AG08395 (cell line): ENCODE data around the gene CYSRT1.

Experiments
- DNase-seq: peaks from one replicate; pipeline ENCODE4 v3.0.0; 2012; ENCODE audit warnings: mixed read lengths, low spot score

The CYSRT1 gene

DNA sequence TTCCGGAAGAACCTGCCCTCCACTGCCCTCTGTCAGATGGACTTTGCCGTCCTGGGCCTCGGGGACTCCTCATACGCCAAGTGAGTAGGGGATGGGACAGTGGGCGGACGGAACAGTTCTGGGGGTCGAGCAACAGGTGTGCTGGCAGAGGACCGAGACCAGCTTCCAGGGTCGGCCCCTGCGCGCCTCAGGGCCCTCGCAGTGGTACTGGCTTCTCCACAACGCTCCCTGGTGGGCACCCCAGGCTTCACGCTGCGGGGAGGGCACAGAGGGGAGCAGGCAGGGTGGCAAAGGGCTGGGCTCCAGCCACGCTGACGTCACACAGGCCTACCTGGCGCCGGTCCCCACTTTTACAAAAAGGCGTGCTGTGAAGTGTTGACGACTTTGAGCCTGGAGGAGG, 12.5 kb upstream of the CYSRT1 start:
- no peak for DNase-seq

DNA sequence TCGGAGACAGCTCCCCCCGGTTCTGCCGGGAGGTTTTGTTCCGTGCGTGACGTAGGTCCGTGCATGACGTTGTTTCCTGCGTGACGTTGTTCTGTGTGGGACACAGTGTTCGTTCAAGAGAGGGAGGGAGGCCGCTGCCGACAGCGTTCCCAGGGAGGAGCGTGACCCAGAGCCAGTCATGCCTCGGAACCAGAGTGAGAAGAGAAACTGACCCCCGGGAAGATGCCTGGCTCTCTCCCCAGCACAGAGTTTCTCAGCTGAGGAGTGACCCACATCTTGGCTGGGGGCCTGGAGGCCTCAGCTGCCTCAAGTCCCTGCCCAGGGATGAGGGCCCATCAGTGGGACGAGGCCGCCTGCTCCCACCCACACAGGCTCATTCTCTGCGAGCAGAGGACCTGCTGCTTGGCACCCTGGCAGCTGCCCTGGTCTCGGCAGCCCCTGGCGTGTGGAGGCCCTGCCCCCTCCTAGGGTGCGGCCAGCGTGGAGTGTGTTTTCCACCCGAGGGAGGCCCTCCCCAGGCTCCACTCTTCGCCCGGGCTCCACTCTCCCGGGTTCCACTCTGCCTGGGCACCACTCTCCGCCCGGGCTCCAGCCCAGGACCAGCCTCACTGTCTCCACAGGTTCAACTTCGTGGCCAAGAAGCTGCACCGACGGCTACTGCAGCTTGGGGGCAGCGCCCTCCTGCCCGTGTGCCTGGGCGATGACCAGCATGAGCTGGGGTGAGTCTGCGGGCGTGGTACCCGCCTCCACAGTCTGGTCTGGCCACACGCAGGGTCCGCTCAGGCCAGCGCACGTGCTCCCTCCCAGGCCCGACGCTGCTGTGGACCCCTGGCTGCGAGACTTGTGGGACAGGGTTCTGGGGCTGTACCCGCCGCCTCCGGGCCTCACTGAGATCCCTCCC, 11.6 kb upstream of the CYSRT1 start:
- no peak for DNase-seq

DNA sequence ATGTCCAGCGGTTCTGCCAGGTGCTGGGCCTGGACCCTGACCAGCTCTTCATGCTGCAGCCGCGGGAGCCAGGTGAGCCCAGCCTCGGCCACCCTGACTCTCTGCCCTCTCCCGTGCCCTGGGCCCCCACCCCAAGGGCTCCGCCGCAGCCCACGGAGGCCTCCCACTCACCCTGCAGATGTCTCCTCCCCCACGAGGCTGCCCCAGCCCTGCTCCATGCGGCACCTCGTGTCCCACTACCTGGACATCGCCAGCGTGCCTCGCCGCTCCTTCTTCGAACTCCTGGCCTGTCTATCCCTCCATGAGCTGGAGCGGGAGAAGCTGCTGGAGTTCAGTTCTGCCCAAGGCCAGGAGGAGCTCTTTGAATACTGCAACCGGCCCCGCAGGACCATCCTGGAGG, 10.4 kb upstream of the CYSRT1 start:
- DNase-seq: no peak

DNA sequence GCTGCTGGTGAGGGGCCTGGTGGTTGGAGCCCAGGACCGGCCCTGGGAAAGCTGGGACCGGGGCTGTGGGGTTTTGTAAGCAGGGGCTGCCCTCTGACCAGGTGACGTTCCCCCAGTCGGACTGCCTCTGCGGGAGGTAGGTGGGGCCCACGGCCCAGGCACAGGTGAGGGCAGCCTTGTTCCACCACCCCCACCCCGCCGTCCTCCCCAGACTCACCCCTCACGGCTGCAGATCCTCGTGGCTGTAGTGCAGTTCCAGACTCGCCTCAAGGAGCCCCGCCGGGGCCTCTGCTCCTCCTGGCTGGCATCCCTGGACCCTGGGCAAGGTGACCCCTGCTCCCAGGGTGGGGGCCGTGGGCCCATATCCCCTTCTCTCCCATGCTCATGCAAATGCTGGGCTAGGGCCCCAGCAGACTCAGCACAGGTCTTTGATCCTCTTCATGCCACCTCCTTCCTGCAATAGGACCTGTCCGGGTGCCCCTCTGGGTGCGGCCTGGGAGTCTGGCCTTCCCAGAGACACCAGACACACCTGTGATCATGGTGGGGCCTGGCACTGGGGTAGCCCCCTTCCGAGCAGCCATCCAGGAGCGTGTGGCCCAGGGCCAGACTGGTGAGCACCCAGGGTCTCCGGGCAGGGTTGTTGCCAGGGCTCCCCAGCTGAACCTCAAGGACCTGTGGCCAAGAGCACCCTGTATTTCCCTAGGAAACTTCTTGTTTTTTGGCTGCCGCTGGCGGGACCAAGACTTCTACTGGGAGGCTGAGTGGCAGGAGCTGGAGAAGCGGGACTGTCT, 9.6 kb upstream of the CYSRT1 start:
- no peak for DNase-seq

DNA sequence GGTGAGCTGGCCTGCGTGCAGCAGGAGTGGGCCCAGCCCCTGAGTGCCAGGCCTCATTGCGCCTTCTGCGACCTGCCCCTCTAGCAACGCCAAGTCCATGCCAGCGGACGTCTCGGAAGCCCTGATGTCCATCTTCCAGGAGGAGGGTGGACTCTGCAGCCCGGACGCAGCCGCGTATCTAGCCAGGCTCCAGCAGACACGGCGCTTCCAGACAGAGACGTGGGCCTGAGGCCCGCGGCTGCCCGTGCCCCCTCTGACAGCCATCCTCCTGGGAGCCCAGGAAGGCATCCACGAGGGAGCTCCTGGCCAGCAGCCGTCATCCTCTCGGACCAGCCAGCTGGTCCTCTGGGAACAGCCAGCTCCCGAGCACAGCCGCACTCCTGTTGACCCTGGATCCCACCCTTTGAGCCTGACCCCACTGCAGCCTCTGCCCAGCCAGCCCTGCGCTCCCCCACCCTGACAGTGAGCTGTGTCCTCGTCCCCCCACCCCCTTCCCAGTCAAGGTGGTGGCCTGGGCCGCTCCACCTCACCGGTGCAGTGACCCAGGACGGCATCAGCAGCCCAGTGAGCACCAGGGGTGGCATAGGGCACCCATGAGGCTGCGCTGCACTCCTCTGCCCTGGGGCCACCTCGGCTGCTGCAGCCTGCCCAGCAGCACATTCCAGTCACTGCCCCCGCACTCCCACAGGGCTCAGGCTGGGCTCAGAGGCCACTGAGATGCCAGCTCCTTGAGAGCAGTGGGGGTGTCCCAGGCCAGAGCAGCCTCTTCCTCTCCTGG, 8.6 kb upstream of the CYSRT1 start:
- DNase-seq: no peak

DNA sequence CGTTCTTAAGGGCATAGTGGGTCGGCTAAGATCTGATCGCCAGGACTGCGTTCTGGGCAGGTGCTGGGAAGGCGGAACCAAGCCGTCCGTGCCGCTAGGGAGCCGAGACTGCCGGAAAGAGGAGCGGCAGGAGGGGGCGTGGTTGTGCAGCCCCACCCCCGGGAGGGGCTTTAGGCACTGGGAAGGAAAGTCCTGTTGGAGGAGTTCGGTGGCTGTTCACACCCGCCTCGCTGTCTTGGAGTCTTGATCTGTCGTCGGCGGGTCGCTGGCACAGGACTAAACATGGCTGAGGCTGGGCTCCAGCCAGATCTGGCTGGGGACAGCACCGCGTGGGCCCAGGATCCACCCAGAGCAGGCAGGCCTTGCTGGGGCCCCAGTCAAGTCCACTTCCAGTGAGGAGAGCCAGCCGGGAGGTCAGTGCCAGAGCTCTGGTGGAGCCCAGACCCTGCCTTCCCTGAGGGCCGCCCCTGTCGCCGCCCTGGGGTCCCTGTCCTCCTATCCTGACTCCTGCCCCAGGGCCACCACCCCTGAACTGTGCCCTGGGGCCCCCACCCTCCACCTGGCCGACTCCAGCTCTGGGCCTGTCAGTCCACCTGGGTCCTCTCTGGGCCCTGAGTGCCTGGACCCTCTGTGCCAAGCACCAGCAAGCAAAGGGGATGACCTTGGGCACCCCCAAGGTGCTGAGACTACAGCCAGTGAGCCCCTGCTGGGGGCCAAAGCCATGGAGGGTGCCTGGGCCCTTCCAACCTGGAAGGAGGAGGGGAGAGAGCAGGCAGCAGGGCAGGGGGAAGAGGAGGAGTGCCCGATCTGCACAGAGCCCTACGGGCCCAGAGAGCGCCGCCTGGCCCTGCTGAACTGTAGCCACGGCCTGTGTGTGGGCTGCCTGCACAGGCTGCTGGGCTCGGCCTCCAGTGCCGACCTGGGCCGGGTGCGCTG, 7.4 kb upstream of the CYSRT1 start:
- DNase-seq: peak; percentile 72

DNA sequence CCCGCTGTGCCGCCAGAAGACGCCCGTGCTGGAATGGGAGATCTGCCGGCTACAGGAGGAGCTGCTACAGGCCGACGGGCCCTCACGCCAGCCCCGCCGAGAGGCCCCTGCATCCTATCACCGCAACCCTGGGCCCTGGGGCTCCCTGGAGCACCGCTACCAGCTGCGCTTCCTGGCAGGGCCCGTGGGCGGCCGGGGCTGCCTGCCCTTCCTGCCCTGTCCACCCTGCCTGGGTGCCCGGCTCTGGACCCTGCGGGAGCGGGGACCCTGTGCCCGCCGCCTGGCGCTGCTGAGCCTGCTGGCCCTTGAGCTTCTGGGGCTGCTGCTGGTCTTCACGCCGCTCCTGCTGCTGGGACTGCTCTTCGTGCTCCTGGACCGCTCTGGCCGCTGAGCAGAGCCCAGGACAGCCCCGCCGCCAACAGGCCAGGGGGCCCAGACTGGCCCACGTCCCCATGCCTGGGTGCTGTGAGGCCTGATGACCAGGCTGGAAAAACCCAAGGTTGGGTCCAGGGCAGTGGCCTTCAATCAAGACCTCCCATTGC, 6.7 kb upstream of the CYSRT1 start:
- no peak for DNase-seq

DNA sequence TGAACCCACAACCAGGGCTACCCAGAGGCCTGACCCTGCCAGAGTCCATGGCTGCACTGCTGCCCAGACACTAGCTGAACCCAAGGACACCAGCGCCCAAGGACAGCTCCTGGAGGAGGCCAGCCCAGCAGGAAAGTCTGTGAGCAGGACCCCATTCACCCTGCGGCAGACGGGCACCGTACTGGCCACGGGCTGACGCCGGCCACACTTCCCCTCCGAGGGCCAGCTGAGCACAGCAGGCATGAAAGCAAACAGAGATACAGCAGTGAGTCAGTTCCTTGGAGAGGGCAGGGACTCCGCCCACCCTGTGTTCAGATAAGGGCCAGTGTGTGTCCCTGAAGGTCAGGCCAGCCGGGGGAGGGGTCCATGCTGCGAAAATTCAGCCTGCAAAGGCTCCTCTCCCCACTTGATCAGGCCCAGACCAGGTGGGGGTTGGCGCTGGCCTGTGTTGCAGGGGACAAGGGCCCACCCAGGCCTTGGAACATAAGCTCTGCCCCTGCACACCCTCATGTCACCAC, 6.2 kb upstream of the CYSRT1 start:
- DNase-seq: no peak

DNA sequence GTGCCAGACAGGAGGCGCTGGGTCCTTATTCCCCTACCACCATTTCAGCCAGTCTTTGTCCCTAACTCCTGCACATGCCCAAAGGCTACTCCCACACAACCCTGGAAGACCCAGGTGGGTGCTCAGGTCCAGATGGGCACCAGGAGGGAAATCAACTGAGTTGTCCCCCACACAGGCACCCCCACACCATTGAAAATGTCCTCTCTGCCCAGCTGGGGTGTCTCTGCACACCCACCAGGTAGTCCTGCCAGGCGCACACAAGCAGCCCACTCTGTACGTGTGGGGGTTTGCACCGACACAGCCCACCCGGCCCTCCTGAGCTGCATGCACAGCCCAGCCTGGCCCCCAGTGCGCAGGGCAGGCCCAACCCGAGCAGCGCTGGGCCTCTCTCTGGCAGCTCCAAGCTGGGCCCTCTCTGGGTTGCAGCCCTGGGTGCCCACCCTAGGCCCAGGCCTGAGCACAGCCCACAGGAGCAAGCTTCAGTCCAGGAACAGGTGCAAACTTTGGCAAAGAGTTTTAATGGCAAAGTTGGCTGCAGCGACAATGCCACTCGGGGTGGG, 5.1 kb upstream of the CYSRT1 start:
- no peak for DNase-seq

DNA sequence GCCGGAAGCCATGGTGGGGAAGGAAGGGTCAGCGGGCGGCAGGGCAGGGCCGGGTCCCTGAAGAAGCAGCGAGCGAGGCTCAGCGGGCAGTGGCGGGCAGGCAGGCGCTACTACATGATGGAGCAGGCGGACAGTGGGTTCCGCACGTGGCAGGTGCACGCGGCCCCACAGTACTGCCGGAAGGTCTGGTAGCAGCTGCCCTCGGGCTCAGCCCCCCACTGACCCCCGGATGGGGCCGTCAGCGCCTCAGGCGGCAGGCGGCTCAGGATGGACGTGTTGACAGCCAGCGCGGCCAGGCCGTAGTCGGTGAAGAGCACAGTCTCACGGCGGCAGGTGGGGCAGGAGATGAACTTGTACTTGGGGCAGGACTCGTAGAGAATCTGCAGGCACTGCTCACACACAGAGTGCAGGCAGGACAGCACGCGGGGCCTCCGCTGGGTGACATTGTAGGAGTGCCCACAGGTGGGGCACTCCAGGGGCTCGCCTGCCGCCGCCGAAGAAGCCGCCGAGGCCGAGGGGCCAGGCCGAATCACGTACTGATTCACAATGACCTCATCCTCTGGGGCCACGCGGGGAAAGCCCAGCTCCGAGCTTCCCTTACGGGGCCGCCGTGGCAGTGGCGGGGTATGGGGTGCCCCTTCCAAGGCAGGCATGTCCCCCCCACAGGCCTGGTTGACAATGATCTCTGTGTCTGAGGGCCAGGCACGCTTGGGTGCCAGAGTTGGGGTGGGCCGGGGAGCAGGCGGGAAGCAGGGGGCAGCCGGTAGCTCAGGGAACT, 4.5 kb upstream of the CYSRT1 start:
- DNase-seq: no peak

DNA sequence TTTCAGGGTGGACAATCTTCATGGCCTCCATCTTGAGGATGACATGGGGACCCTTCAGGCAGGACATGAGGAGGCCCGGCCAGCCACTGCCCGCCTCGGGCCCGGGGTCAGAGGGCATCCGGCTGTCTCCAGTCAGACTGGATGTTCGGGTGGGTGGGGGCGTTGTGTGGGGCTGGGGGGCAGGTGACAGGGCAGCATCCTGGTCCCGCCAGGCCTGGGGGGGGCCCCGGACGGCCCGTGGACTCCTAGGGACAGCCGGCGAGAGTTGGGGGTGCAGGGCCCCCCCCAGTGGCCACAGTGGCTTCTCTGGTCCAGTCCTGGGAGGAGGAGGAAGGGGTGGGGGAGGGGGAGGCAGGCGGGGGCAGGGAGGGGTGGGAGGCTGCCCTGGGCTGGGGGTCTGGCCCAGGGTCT, 3.9 kb upstream of the CYSRT1 start:
- DNase-seq: no peak

DNA sequence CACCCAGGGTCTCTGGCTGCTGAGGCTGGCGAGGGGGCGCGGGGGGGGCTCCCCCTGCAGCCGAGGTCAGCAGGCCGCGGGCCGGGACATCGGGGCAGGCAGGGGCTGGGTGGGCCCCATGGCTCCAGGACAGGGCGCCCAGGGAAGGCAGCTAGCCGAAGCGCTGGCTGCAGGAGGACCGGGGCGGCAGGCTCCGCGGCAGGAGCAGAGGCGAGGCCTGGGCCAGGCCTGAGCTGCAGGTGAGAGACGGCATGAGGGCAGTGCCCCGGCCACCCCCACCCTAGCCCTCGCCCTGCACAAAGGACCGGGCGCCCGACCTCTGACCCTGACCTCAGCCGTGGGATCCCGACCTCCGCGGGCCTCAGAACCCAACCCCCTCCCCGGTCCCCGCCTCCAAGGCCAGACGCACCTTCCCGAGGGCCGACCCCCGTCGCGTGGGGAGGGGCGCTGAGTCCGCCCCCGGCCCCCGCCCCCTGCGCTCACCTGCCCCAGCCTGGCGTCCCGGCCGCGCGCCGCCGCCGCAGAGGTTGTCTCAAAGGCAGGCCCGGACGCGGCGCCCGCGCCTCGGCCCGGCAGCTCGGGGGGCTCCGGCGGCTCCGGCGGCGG, 3.4 kb upstream of the CYSRT1 start:
- DNase-seq: no peak

DNA sequence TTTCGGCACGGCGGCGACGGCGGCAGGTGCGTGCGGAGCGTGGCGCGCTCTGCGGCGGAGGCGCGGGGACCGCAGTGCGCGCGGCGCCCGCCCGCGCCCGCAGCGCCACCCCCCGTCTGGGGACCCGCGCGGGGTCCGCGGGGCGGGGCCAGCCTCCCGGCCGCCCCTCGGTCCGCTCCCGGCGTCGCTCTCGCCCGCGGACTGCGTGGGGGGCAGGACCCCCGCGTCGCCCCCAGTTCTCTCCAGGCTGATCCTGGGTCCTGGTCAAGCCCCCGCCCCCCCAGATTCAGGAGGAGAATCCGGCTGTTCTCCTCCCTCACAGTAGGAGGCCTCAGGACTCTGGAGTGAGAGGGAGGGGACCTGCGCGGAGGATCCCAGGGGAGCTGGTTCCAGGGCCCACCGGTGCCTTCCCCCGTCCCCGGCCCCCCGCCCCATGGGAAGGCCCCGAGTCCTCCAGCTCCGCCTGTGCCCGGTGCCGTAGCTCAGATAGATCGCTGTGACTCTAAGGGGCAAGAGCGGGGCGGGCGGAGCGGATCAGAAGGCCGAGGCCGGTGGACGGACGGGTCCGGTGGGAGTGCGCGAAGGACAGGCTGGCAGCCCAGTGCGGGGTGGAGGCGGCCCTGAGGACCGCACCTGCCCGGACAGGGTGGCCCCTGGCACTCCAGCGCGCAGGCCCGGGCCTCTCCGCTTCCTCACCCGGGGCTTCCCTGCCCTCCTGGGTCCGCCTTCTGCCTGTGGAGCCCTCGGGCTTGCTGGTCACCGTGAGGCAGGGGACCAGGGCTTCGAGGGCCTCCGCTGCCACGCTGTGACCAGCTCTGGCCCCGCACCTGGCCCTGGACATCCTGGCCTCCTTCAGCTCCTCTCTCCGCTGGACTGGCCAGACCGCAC, 2.5 kb upstream of the CYSRT1 start, which contains the start of gene RNF208:
Gene RNF208, minus strand, starts transcription at position 51 of the 888 bp plus-strand sequence. CDS start 1,028 bp downstream, outside the sequence.
- DNase-seq: no peak

DNA sequence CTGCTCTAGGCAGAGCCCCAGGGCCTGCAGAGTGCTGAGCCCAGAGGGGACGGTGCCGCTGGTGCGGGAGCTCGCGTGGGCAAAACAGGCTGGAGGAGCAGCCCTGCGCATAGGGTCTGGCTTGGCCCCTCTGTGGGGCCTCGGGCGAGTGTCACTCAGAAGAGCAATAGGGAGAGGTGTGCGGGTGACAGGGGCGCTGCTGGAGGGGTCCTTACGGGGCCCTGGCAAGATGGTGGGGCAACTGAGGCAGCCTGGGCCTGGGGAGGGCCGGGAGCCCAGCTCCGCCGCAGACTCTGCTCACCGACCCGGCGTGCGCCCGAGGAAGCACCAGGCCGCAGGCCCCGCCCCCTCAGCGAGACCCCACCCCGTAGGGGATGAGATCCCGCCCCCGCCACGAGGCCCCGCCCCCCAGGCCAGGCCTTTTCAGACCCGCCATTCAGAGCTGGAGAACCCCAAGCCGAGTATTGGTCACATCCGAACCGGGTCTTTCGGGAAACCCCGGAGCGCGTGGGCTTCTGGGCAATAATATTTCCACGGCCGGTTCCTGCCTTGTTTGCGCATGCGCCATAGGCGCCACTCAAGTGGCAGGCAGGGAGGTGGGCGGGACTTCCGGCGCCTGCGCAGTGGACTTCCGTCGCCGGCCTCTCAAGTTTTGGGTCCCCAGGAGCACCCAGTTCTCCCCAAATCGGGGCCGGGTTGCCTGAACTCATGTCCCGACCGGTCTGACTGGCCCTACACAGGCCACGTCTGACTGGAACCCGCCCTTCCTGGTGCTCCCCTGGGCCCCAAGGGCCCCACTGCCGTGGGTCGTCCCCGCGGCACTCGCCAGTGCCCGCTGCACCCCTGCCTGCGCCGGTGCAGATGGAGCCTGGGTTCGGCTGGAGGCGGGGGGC, 1.6 kb upstream of the CYSRT1 start:
- peak; percentile 99 for DNase-seq

DNA sequence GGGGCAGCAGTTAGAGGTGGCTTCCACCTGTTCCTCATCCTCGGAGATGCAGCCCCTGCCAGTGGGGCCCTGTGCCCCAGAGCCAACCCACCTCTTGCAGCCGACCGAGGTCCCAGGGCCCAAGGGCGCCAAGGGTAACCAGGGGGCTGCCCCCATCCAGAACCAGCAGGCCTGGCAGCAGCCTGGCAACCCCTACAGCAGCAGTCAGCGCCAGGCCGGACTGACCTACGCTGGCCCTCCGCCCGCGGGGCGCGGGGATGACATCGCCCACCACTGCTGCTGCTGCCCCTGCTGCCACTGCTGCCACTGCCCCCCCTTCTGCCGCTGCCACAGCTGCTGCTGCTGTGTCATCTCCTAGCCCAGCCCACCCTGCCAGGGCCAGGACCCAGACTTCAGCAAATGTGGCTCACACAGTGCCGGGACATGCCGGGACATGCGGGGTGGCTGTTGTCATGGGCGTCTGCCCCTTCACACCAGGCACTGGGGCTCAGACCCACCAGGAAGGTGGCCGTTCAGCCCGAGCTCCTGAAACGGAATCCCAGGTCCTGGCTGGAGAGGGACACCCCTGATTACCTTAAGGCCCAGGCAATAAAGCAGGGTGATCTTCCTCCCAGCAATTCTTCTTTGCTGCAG, 841 bp downstream of the CYSRT1 start:
- DNase-seq: no peak

DNA sequence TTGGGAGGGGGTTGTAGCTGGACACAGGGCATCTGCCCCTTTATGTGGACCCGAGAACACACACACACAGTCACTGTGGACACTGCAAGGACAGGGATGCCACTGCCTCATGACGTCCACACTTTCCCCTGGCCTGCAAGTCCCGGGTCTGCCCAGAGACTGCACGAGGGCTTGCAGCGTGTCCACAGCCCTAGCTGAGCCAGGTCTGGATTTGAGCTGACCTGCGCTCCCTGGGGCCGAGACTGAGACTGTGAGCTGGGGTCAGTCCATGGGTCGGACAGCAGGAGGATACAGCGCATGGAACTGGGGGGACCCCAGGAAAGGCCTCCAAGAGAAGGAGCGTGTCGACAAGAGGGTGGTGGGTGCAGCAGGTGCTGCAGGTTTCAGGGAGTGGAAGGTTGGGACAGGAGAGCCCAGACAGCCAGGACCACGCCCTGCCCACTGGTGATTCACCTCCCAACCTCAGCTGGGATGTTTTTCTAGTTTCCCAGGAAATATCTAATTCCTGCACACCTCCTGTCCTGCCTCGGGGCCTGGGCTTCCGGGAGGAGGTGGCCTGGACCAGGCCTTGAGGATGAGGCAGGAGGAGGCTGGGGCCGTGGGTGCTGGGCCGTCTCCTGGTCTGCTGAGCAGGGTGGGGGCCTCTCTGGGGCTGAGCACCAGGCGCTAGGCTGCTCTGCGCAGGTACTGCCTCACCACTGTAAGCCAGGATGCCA, 1.5 kb downstream of the CYSRT1 start:
- peak; percentile 10 for DNase-seq
